A549 treated with GW870086 at 1 μM for 4 hours (cell line): ENCODE measurements around the gene MOSMO. TPM values are rescaled to one million over a fixed set of nuclear protein-coding genes. Genes with fewer than 3 reads are reported as not detected.

Experiments used
- total RNA-seq: library from RNA; stranded (reverse); fragments of 200-300 nt; extraction: Qiagen RNA extraction; gene quantifications from 5 replicates; pipeline ENCODE4 v1.2.3, GENCODE V29; 2022; ENCODE audit warnings: low read depth

Gene MOSMO
- total RNA-seq = 8.8 to 14.2 TPM (median 12.5 TPM) in 5 replicates

GRCh38 chr16:22007509-22008214 is at the start of gene MOSMO:
MOSMO (plus strand) TSS chr16:22008111; CDS start chr16:22008302, 191 bp downstream.

GRCh38 chr16:22092143-22092933 is 84.4 kb downstream of the MOSMO start, which contains the start of gene VWA3A:
VWA3A (plus strand) TSS chr16:22092541; CDS start chr16:22092638, 97 bp downstream.

Other genes starting within 250 kb of the MOSMO start
- gene NPIPB4, start 150.4 kb upstream of the MOSMO start, total RNA-seq = 24.6 to 27.4 TPM (median 25.2 TPM) in 5 replicates
- 160 to 217 TPM (median 167 TPM) in 5 replicates for gene UQCRC2, start 54.8 kb upstream of the MOSMO start, total RNA-seq
- not detected in 5 replicates for gene PDZD9, start 7.0 kb upstream of the MOSMO start, total RNA-seq
- 0.06 to 0.11 TPM in 2 of 5 replicates, not detected in the others for gene VWA3A, start 84.4 kb downstream of the MOSMO start, total RNA-seq
- gene SDR42E2, start 154.4 kb downstream of the MOSMO start, total RNA-seq = not detected in 5 replicates
- 13.1 to 16.9 TPM (median 15.7 TPM) in 5 replicates for gene EEF2K, start 198.2 kb downstream of the MOSMO start, total RNA-seq